Body of pancreas (tissue), 4 donors: ENCODE data around the gene NOP16. TPM values are rescaled to one million over a fixed set of nuclear protein-coding genes. Genes with fewer than 3 reads are reported as not detected.

ENCODE experiments used
- ATAC-seq: fragments of 150-250 bp; one replicate; pipeline ENCODE4 v1.9.1; 2016
- DNase-seq, 4 donors: peaks; one replicate each; pipeline ENCODE4 v3.0.0-alpha.2; 2019
- H3K27ac ChIP-seq, 4 donors: fragments of 200-600 bp; sonication (generic); 1 replicate in 3 of 4; 2 replicates in 1 of 4; pipeline versions ENCODE4 v1.5.1 to v1.6.1; 2016 to 2019; ENCODE audit warnings: mild to moderate bottlenecking in 1 of 4, mixed read lengths in 1 of 4, moderate library complexity in 1 of 4
- H3K27me3 ChIP-seq, 2 donors: fragments of 200-600 bp; sonication (generic); one replicate each; pipeline ENCODE4 v1.6.0; 2016; ENCODE audit warnings: mild to moderate bottlenecking in 1 of 2
- H3K36me3 ChIP-seq, 2 donors: fragments of 200-600 bp; sonication (generic); replicated peaks in 1 of 2; 2 replicates each; pipeline ENCODE4 v1.5.1; 2016; ENCODE audit warnings: low read depth in 2 of 2; ENCODE audit not compliant: insufficient read depth in 1 of 2
- H3K4me1 ChIP-seq: fragments of 200-600 bp; sonication (generic); one replicate; pipeline ENCODE4 v1.6.0; 2016
- H3K4me3 ChIP-seq, 2 donors: fragments of 200-600 bp; sonication (generic); 1 replicate in 1 of 2; 2 replicates in 1 of 2; pipeline ENCODE4 v1.5.1; 2016 to 2019
- H3K9me3 ChIP-seq, 3 donors: fragments of 200-600 bp; sonication (generic); 1 replicate in 2 of 3; 2 replicates in 1 of 3; pipeline ENCODE4 v1.5.1; 2016
- CTCF ChIP-seq, 7 experiments: fragments of 450-650 bp in 4 of 7; fragments of 200-600 bp in 3 of 7; sonication (generic) in 3 of 7; IDR thresholded peaks; one replicate each; pipeline ENCODE4 v1.5.1; 2016 to 2019; ENCODE audit warnings: antibody characterized with exemption in 7 of 7
- POLR2A ChIP-seq, 3 donors: fragments of 450-650 bp; IDR thresholded peaks; one replicate each; pipeline ENCODE4 v1.6.1; 2016; ENCODE audit warnings: antibody characterized with exemption in 3 of 3, mild to moderate bottlenecking in 2 of 3
- WGBS, 2 donors: methylation state at CpG; one replicate each; pipeline ENCODE4 v1.1.5; 2017; 5-methylcytosine and 5-hydroxymethylcytosine counted together
- intact Hi-C: fragments of 100-400 bp; cut with DNase I; formaldehyde crosslinking; loops from one replicate; pipeline ENCODE4 v1.15.1; 2023
- total RNA-seq, 2 donors: library from RNA; depleted of rRNA; stranded (reverse); fragments of >200 nt; gene quantifications; one replicate each; pipeline ENCODE4 v1.1.0, GENCODE V29; 2016

NOP16 gene
- total RNA-seq, 2 donors from 2014 or later, result 19.2 to 32.0 TPM

- WGBS, 2 donors, result 27 to 34% methylated on average over 33 to 41 of the region's 41 CpGs
- no peaks in the 10 kb centered on the region for H3K9me3 ChIP-seq
- ATAC-seq (peak; percentile 45), DNase-seq (no peak)
- H3K4me1 ChIP-seq, result peaks cover 29% of the 10 kb centered on the region
- peak overlapping the region; percentile 65 to 67 for H3K4me3 ChIP-seq
- peaks cover 0 to 5% of the 10 kb centered on the region in 2 donors for H3K36me3 ChIP-seq
- intact Hi-C loops, result no loop called here
- no peaks in the 10 kb centered on the region for H3K27me3 ChIP-seq
- TF ChIP-seq CTCF (IDR thresholded peaks at IDR 0.05), result no peak
- peak; percentile 59 to 93 (median 92) for TF ChIP-seq POLR2A (IDR thresholded peaks at IDR 0.05)
- peak overlapping the region; percentile 92 to 97 (median 94) for H3K27ac ChIP-seq
Observed at GRCh38 chr5:176389135-176390123, 1.0 kb upstream of the NOP16 start.

- TF ChIP-seq CTCF (IDR thresholded peaks at IDR 0.05), result no peak
- TF ChIP-seq POLR2A (IDR thresholded peaks at IDR 0.05), result no peak
- Histone ChIP-seq H3K36me3 (peaks cover 0 to 14% of the 10 kb centered on the region in 2 donors), H3K27me3 (no peaks in the 10 kb centered on the region), H3K9me3 (no peaks in the 10 kb centered on the region), H3K27ac (peak overlapping the region in 3 of 4 donors; percentile 92 to 96 (median 93)), H3K4me3 (peak overlapping the region; percentile 65 to 67), H3K4me1 (peaks cover 29% of the 10 kb centered on the region)
- ATAC-seq (no peak), DNase-seq (no peak)
- 0% methylated on average over 19 to 29 of the region's 29 CpGs for WGBS, 2 donors
- intact Hi-C loops, result no loop called here
Observed at GRCh38 chr5:176388003-176388443, 375 bp downstream of the NOP16 start.

GRCh38 chr5:176387384-176387925, 943 bp downstream of the NOP16 start:
- H3K9me3 ChIP-seq, result no peaks in the 10 kb centered on the region
- H3K36me3 ChIP-seq, result peaks cover 0 to 15% of the 10 kb centered on the region in 2 donors
- intact Hi-C loops, result no loop called here
- peaks cover 29% of the 10 kb centered on the region for H3K4me1 ChIP-seq
- DNase-seq, result no peak
- H3K27ac ChIP-seq, result no peak overlapping the region
- H3K4me3 ChIP-seq, result peak overlapping the region in 1 of 2 donors; percentile 67
- TF ChIP-seq CTCF (IDR thresholded peaks at IDR 0.05) (no peak), POLR2A (IDR thresholded peaks at IDR 0.05) (no peak)
- no peaks in the 10 kb centered on the region for H3K27me3 ChIP-seq
- no peak for ATAC-seq
- WGBS, 2 donors, result 43% methylated on average over 8 of the region's 8 CpGs

- peaks cover 29% of the 10 kb centered on the region for H3K4me1 ChIP-seq
- DNase-seq (no peak), ATAC-seq (no peak)
- intact Hi-C loops, result no loop called here
- no peaks in the 10 kb centered on the region for H3K27me3 ChIP-seq
- no peak for TF ChIP-seq CTCF (IDR thresholded peaks at IDR 0.05)
- TF ChIP-seq POLR2A (IDR thresholded peaks at IDR 0.05), result no peak
- no peak overlapping the region for H3K27ac ChIP-seq
- WGBS, 2 donors, result 88 to 93% methylated on average over 1 of the region's 1 CpG
- no peaks in the 10 kb centered on the region for H3K9me3 ChIP-seq
- H3K4me3 ChIP-seq, result no peak overlapping the region
- peaks cover 0 to 15% of the 10 kb centered on the region in 2 donors for H3K36me3 ChIP-seq
Observed at GRCh38 chr5:176386491-176386890, 1.9 kb downstream of the NOP16 start.
